ENCODE measurements around the gene NAGPA.

DNA sequence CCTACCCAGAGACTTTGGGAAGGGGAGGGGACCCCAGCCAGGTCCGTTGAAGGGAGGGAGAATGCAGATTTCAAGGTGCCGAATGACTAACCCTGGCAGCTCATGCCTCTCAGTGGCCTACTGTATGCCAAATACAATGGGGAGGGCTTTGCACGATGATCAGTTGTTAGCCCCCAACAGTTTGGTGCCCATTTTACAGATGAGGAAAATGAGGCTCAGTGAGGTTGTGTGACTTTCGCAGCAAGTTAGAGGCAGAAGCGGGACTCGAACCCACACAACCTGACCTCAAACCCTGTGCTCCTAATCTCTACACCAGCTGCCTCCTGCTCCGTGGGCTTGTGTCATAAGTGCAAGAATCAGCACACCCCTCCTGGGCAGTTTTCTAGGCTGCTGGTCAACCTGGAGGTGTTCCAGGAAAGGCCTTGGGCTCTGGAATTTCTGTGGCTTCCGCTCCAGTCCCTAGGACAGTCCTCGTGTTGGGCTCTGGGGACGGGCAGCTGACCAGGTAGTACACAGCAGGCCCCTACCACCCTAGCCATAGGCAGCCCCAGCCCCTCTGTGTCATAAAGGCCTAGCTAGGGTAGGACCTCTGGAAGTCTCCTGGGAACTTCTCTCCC, 11.9 kb upstream of the NAGPA start:
- TF ChIP-seq, protein P1, sequence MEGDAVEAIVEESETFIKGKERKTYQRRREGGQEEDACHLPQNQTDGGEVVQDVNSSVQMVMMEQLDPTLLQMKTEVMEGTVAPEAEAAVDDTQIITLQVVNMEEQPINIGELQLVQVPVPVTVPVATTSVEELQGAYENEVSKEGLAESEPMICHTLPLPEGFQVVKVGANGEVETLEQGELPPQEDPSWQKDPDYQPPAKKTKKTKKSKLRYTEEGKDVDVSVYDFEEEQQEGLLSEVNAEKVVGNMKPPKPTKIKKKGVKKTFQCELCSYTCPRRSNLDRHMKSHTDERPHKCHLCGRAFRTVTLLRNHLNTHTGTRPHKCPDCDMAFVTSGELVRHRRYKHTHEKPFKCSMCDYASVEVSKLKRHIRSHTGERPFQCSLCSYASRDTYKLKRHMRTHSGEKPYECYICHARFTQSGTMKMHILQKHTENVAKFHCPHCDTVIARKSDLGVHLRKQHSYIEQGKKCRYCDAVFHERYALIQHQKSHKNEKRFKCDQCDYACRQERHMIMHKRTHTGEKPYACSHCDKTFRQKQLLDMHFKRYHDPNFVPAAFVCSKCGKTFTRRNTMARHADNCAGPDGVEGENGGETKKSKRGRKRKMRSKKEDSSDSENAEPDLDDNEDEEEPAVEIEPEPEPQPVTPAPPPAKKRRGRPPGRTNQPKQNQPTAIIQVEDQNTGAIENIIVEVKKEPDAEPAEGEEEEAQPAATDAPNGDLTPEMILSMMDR (IDR thresholded peaks at IDR 0.05) = no peak
- no peak for TF ChIP-seq POLR2A (IDR thresholded peaks at IDR 0.05)

All from esophagus squamous epithelium (tissue), 4 donors.